Measurements from ENCODE around the gene LCN2.
"Not testable (repeated sequence)": the region's sequence is repeated elsewhere in the genome, so short reads cannot be mapped to it uniquely, and the experiment has no call there.

The LCN2 gene

DNA sequence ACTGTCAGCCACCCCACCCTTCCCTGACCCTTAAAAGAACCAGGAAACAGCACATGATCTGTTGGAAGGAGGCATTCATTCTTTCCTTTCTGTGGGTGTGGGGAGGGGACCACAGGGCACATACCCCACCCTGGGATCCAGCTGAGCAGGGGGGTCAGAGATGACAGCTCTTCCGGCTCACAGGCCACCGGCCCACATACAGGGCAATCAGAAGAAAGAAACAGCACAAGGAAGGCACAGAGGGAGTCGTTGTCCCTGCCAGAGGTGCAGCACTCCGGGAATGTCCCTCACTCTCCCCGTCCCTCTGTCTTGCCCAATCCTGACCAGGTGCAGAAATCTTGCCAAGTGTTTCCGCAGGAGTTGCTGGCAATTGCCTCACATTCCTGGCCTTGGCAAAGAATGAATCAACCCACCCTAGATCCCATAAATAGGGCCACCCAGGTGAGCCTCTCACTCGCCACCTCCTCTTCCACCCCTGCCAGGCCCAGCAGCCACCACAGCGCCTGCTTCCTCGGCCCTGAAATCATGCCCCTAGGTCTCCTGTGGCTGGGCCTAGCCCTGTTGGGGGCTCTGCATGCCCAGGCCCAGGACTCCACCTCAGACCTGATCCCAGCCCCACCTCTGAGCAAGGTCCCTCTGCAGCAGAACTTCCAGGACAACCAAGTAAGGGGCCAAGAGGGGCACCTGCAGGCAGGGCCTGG is at the start of gene LCN2:
Gene LCN2 (plus strand): TSS at position 453 of the 701 bp plus-strand sequence. CDS start 73 bp downstream, at position 526.
- in situ Hi-C loops (cut with MboI; ENCODE audit: low sequenced_read_pairs), result no loop called here

DNA sequence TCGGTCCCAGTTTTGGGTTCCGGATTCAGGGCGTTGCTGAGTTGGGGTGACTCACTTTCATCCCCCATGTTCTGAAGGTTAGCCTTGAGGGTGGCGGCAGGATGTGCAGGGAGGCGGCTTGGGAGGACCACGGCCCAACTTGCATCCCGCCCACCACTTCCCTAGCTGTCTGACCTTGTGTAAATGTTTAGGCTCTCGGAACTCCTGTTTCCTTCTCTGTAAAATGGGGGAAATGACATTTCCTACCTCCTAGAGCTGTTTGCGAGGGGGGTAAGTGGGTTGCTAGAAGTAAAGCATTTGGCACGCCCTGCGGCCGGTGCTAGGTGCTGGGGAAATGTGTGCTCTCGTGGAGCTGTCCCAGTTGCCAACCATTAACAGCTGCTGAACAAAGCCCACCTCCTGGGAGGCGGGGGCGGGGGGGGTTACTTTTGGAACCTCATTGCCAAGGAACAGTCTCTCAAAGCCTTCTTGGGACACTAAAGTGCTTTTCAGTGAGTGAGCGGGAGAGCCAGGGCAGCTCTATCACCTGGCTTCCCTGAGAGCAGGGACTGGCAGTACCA is 49.2 kb upstream of the LCN2 start:
- in situ Hi-C loops (cut with MboI; ENCODE audit: low sequenced_read_pairs), result no loop called here

DNA sequence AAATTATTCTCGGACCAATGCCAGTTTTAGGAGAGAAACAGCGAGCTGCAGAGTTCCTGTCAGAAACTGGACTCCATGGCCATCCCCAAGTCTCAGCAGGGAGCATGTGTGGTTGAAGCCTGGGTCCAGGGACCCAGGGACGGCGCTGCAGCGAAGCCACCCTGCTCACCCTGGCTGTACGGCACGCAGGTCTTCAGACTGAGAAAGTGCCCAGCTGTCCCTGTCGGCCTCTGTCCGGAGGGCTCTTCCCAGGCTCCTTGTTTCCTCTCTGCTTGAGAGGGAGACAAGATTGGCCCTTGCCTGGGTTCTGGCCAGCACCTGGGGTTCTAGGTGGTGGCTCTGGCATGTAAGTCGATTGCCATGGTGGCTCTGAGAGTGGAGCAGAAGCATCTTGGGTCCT is 48.7 kb upstream of the LCN2 start:
- in situ Hi-C loops (cut with MboI; ENCODE audit: low sequenced_read_pairs), result no loop called here

GRCh38 chr9:128101231-128101661 is 48.0 kb upstream of the LCN2 start:
- in situ Hi-C loops (cut with MboI; ENCODE audit: low sequenced_read_pairs), result no loop called here

DNA sequence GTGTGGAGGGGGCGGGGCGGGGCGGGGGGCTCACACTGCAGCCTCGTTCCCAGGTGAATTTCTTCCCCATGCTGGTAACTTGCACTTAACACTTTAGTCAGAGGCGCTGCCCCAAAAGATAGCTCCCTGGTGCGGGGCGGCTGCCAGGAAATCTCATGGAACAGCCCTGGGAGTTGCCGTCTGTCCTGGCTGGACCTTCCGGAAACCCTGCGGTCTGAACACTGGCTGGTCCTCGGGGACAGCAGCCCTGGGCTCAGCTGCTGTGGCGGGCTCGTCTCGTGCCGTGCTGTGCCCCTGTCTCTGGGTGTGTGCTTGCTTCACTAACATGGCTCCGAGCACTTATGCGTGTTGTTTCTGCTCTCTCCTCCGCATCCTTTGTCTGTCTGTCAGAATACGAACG is 47.6 kb upstream of the LCN2 start:
- in situ Hi-C loops (cut with MboI; ENCODE audit: low sequenced_read_pairs), result no loop called here

- in situ Hi-C loops (cut with MboI; ENCODE audit: low sequenced_read_pairs), result no loop called here
Observed at GRCh38 chr9:128102196-128102595, 47.1 kb upstream of the LCN2 start.

DNA sequence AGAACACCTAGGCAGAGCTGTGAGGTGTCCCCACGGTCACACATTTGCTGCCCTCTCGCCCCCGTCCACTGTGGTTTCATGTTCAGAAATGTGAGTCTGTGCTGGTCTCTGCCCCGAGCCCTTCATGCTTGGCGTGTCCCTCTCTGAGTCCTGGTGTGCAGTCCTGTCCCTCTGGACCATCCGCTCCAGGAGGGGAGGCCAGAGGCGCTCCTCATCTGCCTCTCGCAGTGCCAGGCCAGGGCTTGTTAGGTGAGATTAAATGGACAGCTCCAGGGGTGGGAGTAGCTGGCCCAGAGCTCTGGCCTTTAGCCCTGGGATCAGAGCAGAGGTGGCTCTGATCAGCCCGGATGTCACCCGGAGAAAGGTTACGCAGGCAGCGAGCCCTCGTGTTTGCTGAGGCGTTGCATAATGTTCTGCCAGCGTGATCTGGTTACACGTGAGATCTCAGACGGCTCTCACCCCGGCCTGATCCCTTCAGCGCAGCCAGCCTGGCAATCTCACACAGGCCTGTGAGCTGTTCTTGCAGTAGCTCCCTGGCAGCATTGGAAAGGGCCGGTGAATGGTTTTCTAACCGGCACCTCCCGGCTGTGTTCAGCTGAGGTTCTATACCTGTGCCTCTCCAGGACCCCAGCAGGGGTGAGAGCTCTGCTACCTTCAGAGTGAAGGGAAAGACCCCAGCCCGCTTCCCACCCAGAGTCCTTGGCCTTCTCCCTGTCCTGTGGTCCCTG is 46.2 kb upstream of the LCN2 start:
- in situ Hi-C loops (cut with MboI; ENCODE audit: low sequenced_read_pairs), result no loop called here

DNA sequence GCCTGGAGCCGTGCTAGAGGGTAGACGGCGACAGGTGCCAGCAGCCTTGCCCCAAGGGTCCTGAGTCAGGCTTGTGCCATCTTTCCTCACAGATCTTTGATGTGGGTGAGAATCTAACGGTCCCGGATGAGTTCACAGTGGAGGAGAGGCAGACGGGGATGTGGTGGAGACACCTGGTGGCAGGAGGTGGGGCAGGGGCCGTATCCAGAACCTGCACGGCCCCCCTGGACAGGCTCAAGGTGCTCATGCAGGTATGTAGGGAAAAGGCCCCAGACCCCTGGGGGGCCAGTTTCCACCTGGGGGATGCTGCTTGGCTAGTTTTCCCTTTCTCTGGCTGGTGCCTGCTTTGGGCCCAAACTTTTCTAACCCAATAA is 45.7 kb upstream of the LCN2 start:
- in situ Hi-C loops (cut with MboI; ENCODE audit: low sequenced_read_pairs), result no loop called here

DNA sequence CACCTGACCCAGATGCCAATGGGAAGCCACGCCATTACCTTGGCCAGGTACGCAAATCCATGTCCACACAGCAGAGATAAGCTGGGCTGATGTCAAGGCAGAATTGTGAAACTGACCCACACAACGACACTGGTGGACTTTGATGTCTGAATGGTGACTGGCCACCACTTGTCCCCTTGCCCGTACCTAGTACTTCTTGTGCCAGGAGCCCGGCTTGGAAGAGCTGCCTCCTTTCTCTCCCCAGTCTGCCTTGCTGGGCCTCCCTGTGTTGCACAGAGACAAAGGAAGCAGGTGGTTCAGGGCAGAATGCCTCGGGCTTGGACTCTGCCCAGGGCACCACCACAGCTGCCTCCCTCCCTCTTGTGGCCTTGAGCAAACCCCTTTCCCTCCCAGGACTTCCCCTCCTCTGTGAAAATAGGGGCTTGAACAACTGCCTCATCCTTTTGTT is 45.1 kb upstream of the LCN2 start:
- in situ Hi-C loops (cut with MboI; ENCODE audit: low sequenced_read_pairs), result no loop called here

DNA sequence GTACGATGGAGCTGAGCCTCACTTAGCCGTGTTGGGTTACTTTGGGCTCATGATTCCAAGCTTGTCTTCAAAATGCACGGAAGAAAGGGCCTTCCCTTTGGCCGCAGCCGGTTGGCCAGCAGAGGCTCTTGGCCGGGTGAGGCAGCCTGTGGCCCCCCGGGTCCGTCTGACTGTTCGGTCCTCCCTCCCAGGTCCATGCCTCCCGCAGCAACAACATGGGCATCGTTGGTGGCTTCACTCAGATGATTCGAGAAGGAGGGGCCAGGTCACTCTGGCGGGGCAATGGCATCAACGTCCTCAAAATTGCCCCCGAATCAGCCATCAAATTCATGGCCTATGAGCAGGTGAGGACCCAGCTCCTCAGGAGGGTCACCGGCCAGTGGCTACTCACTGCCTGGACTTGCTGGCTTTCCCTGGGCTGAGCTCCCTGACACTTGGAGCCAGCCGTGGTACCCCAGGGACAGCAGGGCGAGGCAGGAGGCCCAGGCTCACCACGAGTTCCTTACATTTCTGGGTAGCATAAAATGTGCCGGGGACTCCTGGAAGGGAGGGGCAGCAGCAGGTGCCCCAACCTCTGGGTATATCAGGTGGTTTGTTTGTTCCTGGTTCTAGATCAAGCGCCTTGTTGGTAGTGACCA is 43.6 kb upstream of the LCN2 start:
- in situ Hi-C loops (cut with MboI; ENCODE audit: low sequenced_read_pairs), result no loop called here

- in situ Hi-C loops (cut with MboI; ENCODE audit: low sequenced_read_pairs), result no loop called here
Observed at GRCh38 chr9:128106181-128106939, 42.9 kb upstream of the LCN2 start.

- in situ Hi-C loops (cut with MboI; ENCODE audit: low sequenced_read_pairs), result no loop called here
Observed at GRCh38 chr9:128106940-128107467, 42.2 kb upstream of the LCN2 start.

DNA sequence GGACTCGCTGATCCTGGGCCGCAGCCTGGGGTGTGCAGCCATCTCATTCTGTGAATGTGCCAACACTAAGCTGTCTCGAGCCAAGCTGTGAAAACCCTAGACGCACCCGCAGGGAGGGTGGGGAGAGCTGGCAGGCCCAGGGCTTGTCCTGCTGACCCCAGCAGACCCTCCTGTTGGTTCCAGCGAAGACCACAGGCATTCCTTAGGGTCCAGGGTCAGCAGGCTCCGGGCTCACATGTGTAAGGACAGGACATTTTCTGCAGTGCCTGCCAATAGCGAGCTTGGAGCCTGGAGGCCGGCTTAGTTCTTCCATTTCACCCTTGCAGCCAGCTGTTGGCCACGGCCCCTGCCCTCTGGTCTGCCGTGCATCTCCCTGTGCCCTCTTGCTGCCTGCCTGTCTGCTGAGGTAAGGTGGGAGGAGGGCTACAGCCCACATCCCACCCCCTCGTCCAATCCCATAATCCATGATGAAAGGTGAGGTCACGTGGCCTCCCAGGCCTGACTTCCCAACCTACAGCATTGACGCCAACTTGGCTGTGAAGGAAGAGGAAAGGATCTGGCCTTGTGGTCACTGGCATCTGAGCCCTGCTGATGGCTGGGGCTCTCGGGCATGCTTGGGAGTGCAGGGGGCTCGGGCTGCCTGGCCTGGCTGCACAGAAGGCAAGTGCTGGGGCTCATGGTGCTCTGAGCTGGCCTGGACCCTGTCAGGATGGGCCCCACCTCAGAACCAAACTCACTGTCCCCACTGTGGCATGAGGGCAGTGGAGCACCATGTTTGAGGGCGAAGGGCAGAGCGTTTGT is 41.6 kb upstream of the LCN2 start:
- in situ Hi-C loops (cut with MboI; ENCODE audit: low sequenced_read_pairs), result no loop called here

- in situ Hi-C loops (cut with MboI; ENCODE audit: low sequenced_read_pairs), result no loop called here
Observed at GRCh38 chr9:128108269-128109049, 40.8 kb upstream of the LCN2 start.

DNA sequence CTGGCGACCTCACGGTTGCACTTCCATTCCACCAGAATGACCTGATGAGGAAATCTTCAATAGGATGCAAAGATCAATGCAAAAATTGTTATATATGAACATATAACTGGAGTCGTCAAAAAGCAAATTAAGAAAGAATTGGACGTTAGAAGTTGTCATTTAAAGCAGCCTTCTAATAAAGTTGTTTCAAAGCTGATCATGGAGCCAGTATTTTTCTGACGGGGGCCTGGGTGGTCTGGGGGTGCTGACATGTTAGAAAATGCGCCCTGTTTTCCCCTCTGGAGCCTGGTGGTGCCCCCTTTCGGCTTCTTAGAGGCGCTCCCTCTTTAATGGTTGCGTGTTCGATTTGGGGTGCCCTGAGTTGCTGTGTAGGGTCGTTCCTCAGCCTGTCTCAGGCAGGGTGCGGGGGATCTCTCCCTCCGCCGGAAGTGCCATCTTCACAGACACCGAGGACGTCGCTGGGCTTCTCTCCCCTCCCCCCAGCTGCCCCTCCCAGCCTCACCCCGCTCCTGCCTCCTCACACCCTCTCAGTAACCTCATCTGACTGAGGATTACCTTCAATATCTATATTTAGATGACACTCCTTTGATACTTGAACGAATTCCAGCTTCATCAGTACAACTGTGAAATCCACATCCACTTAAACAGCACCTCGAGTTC is 40.1 kb upstream of the LCN2 start:
- in situ Hi-C loops (cut with MboI; ENCODE audit: low sequenced_read_pairs), result no loop called here

- in situ Hi-C loops (cut with MboI; ENCODE audit: low sequenced_read_pairs), result not testable (repeated sequence)
Observed at GRCh38 chr9:128111726-128112125, 37.5 kb upstream of the LCN2 start.

DNA sequence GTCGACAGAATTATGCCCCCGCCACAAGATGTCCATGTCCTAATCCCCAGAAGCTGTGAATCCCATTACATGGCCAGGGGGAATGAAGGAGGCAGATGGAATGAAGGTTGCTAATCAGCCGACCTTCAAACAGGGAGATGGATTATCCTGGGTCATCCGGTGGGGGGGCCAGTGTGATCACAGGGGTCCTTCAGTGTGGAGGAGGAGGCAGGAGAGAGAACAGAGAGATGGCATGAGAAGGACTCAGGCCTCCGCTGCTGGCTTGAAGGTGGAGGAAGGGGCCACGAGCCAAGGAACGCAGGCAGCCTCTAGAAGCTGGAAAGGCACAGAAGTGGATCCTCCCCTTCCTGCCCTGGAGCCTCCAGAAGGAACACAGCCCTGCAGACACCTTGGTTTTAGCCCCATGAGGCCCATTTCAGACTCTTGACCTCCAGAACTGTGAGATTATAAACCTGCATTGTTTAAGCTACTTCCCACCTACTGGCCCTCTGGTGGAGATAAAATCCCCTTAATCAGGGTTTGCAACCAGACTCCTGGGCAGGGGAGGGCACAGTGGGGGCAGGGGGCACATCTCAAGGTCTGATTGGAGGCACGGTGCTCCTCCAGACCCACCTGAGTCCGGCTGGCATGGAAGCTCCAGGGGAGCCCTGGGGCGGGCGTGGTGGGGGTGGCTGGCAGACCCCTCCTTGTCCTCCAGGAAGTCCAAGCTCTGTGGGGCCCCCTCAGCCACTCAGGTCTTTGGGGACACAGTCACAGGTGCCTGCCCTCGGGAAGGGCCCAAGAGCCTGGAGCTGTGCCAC is 35.5 kb upstream of the LCN2 start:
- in situ Hi-C loops (cut with MboI; ENCODE audit: low sequenced_read_pairs), result no loop called here

Data from hTERT RPE-1 (cell line).